Right renal cortex interstitium (tissue), 3 donors: ENCODE results near the gene ZCCHC24. TPM values are rescaled to one million over a fixed set of nuclear protein-coding genes. Genes with fewer than 3 reads are reported as not detected.

Source experiments
- DNase-seq, 3 donors: peaks; one replicate each; pipeline ENCODE4 v3.0.0-alpha.2; 2013; ENCODE audit warnings: low read depth in 3 of 3, low spot score in 2 of 3
- polyA plus RNA-seq, 3 donors: library from polyadenylated mRNA; unstranded; fragments of 120-200 nt; gene quantifications; one replicate each; pipeline ENCODE4 v1.2.1, GENCODE V29; 2013; ENCODE audit not compliant: insufficient read length in 3 of 3

The ZCCHC24 gene
- polyA plus RNA-seq, 3 donors = 20.8 to 23.0 (median 22.5) TPM

GRCh38 chr10:79387466-79387973, 57.9 kb downstream of the ZCCHC24 start:
- no peak for DNase-seq

GRCh38 chr10:79386637-79387465, 58.6 kb downstream of the ZCCHC24 start:
- DNase-seq = no peak

- no peak for DNase-seq
Observed at GRCh38 chr10:79385804-79386531, 59.5 kb downstream of the ZCCHC24 start.

GRCh38 chr10:79385392-79385795, 60.0 kb downstream of the ZCCHC24 start:
- DNase-seq = no peak

GRCh38 chr10:79384773-79385391, 60.5 kb downstream of the ZCCHC24 start:
- no peak for DNase-seq

GRCh38 chr10:79383974-79384606, 61.3 kb downstream of the ZCCHC24 start:
- DNase-seq = no peak

- no peak for DNase-seq
Observed at GRCh38 chr10:79382491-79382941, 62.9 kb downstream of the ZCCHC24 start.

GRCh38 chr10:79381804-79382221, 63.6 kb downstream of the ZCCHC24 start:
- DNase-seq = no peak

- no peak for DNase-seq
Observed at GRCh38 chr10:79380946-79381721, 64.3 kb downstream of the ZCCHC24 start.

- DNase-seq = no peak
Observed at GRCh38 chr10:79380125-79380945, 65.1 kb downstream of the ZCCHC24 start.

GRCh38 chr10:79379512-79380124, 65.8 kb downstream of the ZCCHC24 start:
- DNase-seq = no peak

GRCh38 chr10:79378647-79379511, 66.5 kb downstream of the ZCCHC24 start:
- no peak for DNase-seq

GRCh38 chr10:79378383-79378646, 67.1 kb downstream of the ZCCHC24 start:
- DNase-seq = no peak

- no peak for DNase-seq
Observed at GRCh38 chr10:79377557-79378382, 67.7 kb downstream of the ZCCHC24 start.

- no peak for DNase-seq
Observed at GRCh38 chr10:79376751-79377556, 68.5 kb downstream of the ZCCHC24 start.

GRCh38 chr10:79376078-79376628, 69.3 kb downstream of the ZCCHC24 start:
- no peak for DNase-seq
